ENCODE data around the gene CANT1. TPM values are rescaled to one million over a fixed set of nuclear protein-coding genes. Genes with fewer than 3 reads are reported as not detected.

CANT1 gene
- total and polyA plus RNA-seq, 3 donors from 2014 or later, result 60.6 to 80.5 (median 64.1) TPM

DNA sequence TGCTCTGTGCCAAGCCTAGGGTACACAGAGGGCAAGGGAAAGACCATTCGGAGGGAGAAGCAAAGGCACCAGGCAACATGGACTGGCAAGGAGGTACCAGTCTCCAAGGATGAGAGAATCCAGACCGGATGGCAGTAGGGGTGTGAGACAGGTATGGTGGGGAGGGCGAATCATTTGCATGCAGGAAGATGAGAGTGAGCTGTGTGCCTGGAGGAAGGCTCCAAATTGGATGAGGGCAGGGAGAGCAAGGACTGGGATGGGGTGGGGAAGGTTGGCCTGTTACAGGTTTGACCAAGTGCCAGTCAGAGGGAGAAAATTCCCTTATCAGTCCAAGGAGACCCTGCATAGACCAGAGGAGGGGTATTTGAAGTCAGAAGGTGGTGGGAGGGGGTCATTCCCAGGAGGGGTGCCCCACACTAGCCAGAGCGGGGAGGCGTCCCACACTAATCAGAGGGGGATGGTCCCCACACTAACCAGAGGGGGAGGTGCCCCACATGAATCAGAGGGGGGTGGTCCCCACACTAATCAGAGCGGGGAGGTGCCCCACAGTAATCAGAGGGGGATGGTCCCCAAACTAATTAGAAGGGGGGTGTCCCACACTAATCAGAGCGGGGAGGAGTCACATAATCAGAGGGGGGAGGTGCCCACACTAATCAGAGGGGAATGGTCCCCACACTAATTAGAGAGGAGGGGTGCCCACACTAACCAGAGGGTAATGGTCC lies 737 bp downstream of the CANT1 start:
- DNase-seq, result peak; percentile 11
- Histone ChIP-seq H3K36me3 (ENCODE audit: low read depth, missing control alignments) (no peaks in the 10 kb centered on the region), H3K27me3 (no peaks in the 10 kb centered on the region), H3K9me3 (no peaks in the 10 kb centered on the region), H3K4me1 (peaks cover 28% of the 10 kb centered on the region), H3K27ac (peak overlapping the region in 1 of 2 donors; percentile 82), H3K4me3 (peak overlapping the region; percentile 77 to 96)
- intact Hi-C loops (cut with DNase I; ENCODE audit: low total_unique reads), result no loop called here
- WGBS, 2 donors, result 35 to 36% methylated on average over 7 of the region's 7 CpGs
- TF ChIP-seq, protein P1, sequence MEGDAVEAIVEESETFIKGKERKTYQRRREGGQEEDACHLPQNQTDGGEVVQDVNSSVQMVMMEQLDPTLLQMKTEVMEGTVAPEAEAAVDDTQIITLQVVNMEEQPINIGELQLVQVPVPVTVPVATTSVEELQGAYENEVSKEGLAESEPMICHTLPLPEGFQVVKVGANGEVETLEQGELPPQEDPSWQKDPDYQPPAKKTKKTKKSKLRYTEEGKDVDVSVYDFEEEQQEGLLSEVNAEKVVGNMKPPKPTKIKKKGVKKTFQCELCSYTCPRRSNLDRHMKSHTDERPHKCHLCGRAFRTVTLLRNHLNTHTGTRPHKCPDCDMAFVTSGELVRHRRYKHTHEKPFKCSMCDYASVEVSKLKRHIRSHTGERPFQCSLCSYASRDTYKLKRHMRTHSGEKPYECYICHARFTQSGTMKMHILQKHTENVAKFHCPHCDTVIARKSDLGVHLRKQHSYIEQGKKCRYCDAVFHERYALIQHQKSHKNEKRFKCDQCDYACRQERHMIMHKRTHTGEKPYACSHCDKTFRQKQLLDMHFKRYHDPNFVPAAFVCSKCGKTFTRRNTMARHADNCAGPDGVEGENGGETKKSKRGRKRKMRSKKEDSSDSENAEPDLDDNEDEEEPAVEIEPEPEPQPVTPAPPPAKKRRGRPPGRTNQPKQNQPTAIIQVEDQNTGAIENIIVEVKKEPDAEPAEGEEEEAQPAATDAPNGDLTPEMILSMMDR (IDR thresholded peaks at IDR 0.05), result no peak
- TF ChIP-seq POLR2A (IDR thresholded peaks at IDR 0.05), result no peak

DNA sequence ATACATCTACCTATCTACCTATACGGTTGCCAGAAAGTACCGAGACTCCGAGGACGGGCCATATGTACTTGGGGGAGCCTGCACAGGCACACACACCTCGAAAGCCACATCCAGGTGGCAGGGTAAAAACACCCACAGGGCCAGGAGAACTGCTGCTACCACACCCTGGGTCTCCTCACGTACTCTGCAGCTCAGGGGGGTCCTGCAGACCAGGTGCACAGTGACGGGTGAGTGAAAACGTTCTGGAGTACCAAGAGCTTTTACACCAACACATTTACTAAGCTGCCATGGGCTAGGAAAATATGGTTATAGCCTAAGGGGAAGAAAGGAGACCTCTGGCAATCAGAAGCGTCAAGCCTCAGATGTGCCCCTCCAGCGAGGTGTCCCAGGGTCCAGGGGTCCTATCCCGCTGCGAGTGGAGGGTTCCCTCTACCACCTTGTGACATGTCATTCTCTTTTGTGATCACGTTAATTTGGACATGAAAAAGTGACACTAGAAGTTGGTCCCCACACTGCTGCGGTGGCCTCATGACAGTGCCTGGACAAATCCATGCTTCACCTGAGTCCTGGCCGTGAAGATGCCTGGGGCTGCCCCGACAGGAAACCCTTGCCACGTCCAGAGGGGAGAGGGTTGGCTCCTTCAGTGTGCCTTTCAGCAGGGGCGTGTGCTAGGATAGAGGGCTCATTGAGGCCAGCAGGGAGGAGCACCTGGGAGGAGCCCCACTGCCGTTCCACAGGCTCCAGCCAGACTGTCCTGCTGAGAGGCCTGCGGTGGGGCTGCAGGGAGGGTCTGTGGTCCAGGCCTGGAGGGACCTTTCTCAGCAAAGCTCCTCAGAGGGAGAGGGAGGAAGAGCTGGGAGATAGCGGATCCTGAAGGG lies 1.8 kb downstream of the CANT1 start:
- H3K36me3 ChIP-seq (ENCODE audit: low read depth, missing control alignments), result no peaks in the 10 kb centered on the region
- no peaks in the 10 kb centered on the region for H3K9me3 ChIP-seq
- intact Hi-C loops (cut with DNase I; ENCODE audit: low total_unique reads), result no loop called here
- peak; percentile 13 for DNase-seq
- no peak overlapping the region for H3K27ac ChIP-seq
- 81 to 91% methylated on average over 18 to 21 of the region's 21 CpGs for WGBS, 2 donors
- no peak overlapping the region for H3K4me3 ChIP-seq
- no peaks in the 10 kb centered on the region for H3K27me3 ChIP-seq
- peaks cover 28% of the 10 kb centered on the region for H3K4me1 ChIP-seq
- TF ChIP-seq POLR2A (IDR thresholded peaks at IDR 0.05), result no peak
- TF ChIP-seq, protein P1 (IDR thresholded peaks at IDR 0.05), result no peak

DNA sequence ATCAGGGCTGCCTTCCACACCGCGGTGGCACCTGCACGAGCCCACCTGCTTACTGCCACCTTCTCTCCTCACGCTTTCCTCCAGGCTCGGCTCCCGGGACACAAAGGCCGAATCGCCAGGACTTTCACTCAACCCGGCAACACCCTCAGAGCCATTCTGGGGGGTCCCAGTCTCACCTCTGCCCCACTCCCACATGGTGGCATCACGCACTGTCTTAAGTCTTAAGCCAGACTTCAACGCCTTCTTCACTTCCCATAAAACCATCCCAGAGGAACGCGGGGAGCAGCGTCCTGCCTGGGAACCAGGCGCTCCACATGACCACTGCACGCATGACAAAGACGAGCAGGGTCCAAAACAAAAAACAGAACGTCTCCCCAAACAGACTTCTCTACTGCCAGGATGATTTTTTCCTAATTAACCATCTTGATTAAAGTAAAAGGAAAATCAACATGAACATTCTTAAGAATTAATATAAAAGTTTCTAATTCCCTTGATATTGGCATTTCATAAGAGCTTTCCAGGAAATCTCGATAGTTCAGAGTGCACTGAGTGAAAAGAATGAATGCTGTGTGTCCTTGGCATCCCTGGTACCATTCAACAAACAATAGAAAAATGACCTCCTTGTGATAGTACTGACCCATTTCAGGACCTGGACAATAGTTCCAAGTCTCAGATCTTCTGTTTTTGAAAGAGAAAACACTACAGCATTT lies 2.6 kb downstream of the CANT1 start:
- Histone ChIP-seq H3K36me3 (ENCODE audit: low read depth, missing control alignments) (no peaks in the 10 kb centered on the region), H3K4me1 (peaks cover 28% of the 10 kb centered on the region), H3K27ac (no peak overlapping the region), H3K27me3 (no peaks in the 10 kb centered on the region), H3K4me3 (no peak overlapping the region), H3K9me3 (no peaks in the 10 kb centered on the region)
- WGBS, 2 donors, result 86 to 88% methylated on average over 19 of the region's 19 CpGs
- TF ChIP-seq, protein P1 (IDR thresholded peaks at IDR 0.05), result no peak
- TF ChIP-seq POLR2A (IDR thresholded peaks at IDR 0.05), result no peak
- intact Hi-C loops (cut with DNase I; ENCODE audit: low total_unique reads), result no loop called here
- DNase-seq, result peak; percentile 11

DNA sequence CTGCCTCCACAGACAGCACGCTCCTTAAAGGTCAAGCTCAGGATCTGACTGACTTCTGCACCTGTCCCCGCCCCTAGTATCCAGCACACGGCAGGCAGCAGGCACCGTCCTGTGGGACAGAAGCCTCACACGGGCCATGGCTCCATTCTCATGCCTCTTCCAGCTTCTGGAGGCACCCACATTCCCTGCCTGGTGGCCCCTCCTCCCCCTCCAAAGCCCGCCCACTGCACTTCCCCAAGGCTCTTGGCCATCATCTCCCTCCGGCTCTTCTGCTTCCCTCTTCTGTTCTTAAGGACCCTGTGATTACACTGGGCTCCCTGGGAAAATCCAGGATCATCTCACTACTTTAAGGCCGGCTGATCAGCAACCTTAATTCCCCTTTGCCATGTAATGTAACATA lies 3.5 kb downstream of the CANT1 start:
- intact Hi-C loops (cut with DNase I; ENCODE audit: low total_unique reads), result no loop called here
- H3K27ac ChIP-seq, result no peak overlapping the region
- TF ChIP-seq, protein P1 (IDR thresholded peaks at IDR 0.05), result no peak
- no peak for TF ChIP-seq POLR2A (IDR thresholded peaks at IDR 0.05)
- 86% methylated on average over 8 of the region's 8 CpGs for WGBS, 2 donors
- peak; percentile 9 for DNase-seq
- no peak overlapping the region for H3K4me3 ChIP-seq
- H3K36me3 ChIP-seq (ENCODE audit: low read depth, missing control alignments), result no peaks in the 10 kb centered on the region
- peaks cover 28% of the 10 kb centered on the region for H3K4me1 ChIP-seq
- H3K27me3 ChIP-seq, result no peaks in the 10 kb centered on the region
- no peaks in the 10 kb centered on the region for H3K9me3 ChIP-seq
